ENCODE measurements around the gene PJVK. TPM values are rescaled to one million over a fixed set of nuclear protein-coding genes. Genes with fewer than 3 reads are reported as not detected.
A peak's percentile ranks its signal among the peaks of the same experiment; 100 is the strongest.

The PJVK gene
- total and polyA plus RNA-seq, 9 of the 15 experiments (the other 6 are each of a cell fraction or from before 2014, with no cell fraction given), result 0.11 to 1.5 (median 0.73) TPM

DNA sequence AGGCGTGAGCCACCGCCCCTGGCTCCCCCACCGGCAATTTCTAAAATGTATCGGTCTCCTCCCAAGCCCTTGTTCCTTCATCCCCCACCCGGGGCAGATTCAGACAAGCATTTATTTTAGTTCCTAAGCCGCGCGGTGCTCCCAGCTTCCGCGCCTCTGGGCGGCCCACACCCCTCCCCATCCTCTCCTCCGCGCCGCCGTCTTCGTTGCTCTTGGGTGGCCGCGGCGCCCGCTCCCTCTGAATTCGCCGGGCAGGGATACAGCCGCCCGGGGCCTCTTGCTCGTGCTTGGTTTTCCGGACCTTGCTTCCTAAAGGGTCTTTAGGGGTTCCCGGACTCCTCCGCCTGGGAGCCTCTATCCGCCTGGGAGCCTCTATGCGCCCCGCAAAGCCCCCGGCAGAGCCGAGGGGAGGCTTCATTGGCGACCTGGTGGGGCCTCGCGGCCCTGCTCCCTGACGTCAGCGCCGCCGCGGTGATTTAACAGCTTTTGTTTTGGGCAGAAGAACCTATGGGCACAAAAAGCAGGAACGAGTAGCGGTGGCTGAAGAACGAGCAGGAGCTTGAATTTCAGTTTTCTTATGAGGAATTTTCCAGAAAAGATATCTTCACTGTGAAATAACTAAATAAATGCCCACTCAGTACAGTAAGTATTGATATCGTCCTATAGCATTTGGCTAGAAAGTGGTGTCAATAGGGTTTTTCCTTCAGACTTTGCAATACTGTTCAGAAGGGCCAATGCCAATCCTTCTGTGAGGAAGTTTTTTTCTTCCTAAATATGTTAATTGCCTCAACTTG lies 37.5 kb upstream of the PJVK start (continued):
- TF ChIP-seq TAF9B (IDR thresholded peaks at IDR 0.05; ENCODE audit: partially characterized antibody) (peak; percentile 64), ID3 (CRISPR knock-in tag; IDR thresholded peaks at IDR 0.05) (no peak), ID3 (tag; IDR thresholded peaks at IDR 0.05) (0 out of 2 replicates have a peak, but pooled peaks have one; percentile 37), YY1 (IDR thresholded peaks at IDR 0.05; ENCODE audit: borderline replicate concordance in 1 of 3, control insufficient read depth in 1 of 3, extremely low read depth in 1 of 3, insufficient read depth in 3 of 3, insufficient read length in 1 of 3, insufficient replicate concordance in 2 of 3, low read depth in 1 of 3, low read length in 2 of 3) (peak in 2 of 3 experiments; percentile 32 to 63), JUN (IDR thresholded peaks at IDR 0.05; ENCODE audit: borderline replicate concordance, low read depth, low read length) (peak; percentile 65), JUN (CRISPR knock-in tag; IDR thresholded peaks at IDR 0.05; ENCODE audit: borderline replicate concordance) (no peak), ZNF197 (CRISPR knock-in tag; IDR thresholded peaks at IDR 0.05; ENCODE audit: low read depth) (no peak), ZNF395 (CRISPR knock-in tag; IDR thresholded peaks at IDR 0.05) (0 out of 2 replicates have a peak, but pooled peaks have one; percentile 22), MYNN (IDR thresholded peaks at IDR 0.05) (no peak), MYNN (CRISPR knock-in tag; IDR thresholded peaks at IDR 0.05) (no peak), RFX5 (IDR thresholded peaks at IDR 0.05; ENCODE audit: low read depth, low read length) (no peak), PML (IDR thresholded peaks at IDR 0.05; ENCODE audit: low read length) (no peak), EWSR1 (IDR thresholded peaks at IDR 0.05; ENCODE audit: borderline replicate concordance, low read depth, partially characterized antibody) (no peak), RBM14 (IDR thresholded peaks at IDR 0.05; ENCODE audit: borderline replicate concordance, insufficient read depth, low read depth, low read length) (no peak), PHF8 (IDR thresholded peaks at IDR 0.05; ENCODE audit: borderline replicate concordance, low read length) (peak; percentile 72; the same call in 1 of the 2 replicates), KDM4B (IDR thresholded peaks at IDR 0.05; ENCODE audit: borderline replicate concordance in 2 of 2, low read depth in 1 of 2) (peak in 1 of 2 experiments; percentile 75; a peak in 1 of 4 replicates)
- TF ChIP-seq, protein P1, sequence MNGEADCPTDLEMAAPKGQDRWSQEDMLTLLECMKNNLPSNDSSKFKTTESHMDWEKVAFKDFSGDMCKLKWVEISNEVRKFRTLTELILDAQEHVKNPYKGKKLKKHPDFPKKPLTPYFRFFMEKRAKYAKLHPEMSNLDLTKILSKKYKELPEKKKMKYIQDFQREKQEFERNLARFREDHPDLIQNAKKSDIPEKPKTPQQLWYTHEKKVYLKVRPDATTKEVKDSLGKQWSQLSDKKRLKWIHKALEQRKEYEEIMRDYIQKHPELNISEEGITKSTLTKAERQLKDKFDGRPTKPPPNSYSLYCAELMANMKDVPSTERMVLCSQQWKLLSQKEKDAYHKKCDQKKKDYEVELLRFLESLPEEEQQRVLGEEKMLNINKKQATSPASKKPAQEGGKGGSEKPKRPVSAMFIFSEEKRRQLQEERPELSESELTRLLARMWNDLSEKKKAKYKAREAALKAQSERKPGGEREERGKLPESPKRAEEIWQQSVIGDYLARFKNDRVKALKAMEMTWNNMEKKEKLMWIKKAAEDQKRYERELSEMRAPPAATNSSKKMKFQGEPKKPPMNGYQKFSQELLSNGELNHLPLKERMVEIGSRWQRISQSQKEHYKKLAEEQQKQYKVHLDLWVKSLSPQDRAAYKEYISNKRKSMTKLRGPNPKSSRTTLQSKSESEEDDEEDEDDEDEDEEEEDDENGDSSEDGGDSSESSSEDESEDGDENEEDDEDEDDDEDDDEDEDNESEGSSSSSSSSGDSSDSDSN (IDR thresholded peaks at IDR 0.05; ENCODE audit: borderline replicate concordance in 1 of 2, low read depth in 2 of 2, low read length in 2 of 2), result peak; percentile 20 to 79; a peak in 1 of 4 replicates

All from K562 (cell line).